CD1c-positive myeloid dendritic cell (primary cell): Measurements from ENCODE around the gene TMEM131.

Experiments used
- DNase-seq: peaks from one replicate; pipeline ENCODE4 v3.0.0-alpha.2; 2016; ENCODE audit errors: extremely low spot score

Gene TMEM131

DNA sequence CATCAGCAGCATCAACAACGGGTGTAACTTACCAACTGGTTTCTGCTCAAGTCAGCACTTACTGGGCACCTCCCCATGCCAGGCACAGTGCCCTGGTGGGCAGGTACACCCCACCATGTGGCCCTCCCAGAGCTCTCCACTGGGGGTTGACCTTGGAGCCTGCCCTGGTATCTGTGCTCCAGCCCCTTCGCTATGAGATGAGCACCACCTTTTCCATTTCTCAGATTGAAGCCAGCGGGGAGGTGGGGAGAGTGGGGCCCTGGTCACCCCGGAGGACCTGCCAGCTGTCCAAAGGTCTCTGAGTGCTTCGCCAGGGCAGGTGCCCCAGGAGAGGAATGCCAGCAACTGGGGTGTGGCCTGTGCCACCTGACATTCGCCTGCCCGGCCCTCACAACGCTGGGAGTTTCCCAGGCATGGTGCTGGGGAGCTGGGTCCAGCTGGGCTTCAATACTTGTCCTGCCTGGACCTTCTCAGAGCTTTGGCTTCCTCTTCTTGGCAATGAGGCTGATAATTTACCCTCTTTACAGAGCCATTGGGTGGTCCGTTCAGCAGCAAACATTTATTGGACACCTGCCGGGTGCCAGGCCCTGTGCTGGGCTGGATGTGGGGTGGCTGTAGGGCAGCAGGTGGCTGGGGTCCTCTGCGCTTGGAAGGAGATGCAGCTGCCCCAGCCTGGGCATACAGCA is 288.2 kb downstream of the TMEM131 start:
- no peak for DNase-seq

DNA sequence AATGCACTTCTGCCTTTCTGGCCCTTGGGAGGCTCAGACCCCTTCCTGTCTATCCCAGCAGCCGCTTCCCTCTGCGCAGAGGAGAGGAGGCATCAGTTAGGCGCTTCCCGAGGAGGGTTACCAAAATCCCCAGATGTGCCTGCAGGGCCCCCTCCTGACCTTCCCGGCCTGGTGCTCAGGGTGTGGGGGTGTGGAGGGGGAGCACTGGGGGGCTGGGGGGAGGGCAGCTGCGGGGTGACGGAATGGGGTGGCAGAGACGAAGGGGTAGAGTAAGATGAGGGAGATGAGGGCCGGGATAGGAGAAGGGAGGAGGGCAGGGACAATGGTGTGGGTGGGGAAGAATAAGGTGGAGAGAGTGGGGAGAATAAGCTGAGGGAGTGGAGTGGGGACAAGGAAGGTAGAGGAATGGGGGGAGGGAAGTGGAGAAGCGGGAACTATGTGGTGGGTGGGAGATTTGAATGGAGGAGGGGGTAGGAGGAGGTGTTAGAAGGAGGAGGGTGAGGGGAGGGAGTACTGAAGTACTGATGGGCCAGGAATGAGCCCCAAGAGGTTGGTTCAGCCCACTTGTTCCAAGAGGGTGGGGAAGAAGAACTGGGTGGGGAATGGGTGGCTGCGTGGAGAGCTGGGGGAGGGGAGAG is 288.9 kb downstream of the TMEM131 start:
- no peak for DNase-seq
